Lung (tissue), 12 donors: Measurements from ENCODE around the gene CLDN16. TPM values are rescaled to one million over a fixed set of nuclear protein-coding genes. Genes with fewer than 3 reads are reported as not detected.

Experiments used
- ATAC-seq: fragments of 200-7000 bp; cut with Tn5 transposase; one replicate; pipeline ENCODE4 v1.9.1; 2020; ENCODE audit warnings: moderate number of reproducible peaks; ENCODE audit not compliant: insufficient read depth, low FRiP score
- DNase-seq, 3 donors: peaks; one replicate each; pipeline ENCODE4 v3.0.0-alpha.2; 2013 to 2017
- H3K27ac ChIP-seq, 2 donors: one replicate each; pipeline ENCODE4 v1.5.1; 2013; ENCODE audit warnings: mild to moderate bottlenecking in 2 of 2, moderate library complexity in 2 of 2, control low read depth in 1 of 2, inconsistent platforms in 1 of 2, low read depth in 1 of 2, low read length in 1 of 2
- H3K27me3 ChIP-seq, 3 donors: one replicate each; pipeline ENCODE4 v1.5.1; 2013; ENCODE audit warnings: low read length in 2 of 3; ENCODE audit not compliant: control insufficient read depth in 3 of 3, insufficient read depth in 3 of 3
- H3K36me3 ChIP-seq, 4 donors: one replicate each; pipeline ENCODE4 v1.5.1; 2013; ENCODE audit warnings: low read length in 4 of 4, mild to moderate bottlenecking in 1 of 4, moderate library complexity in 1 of 4; ENCODE audit not compliant: control insufficient read depth in 4 of 4, insufficient read depth in 4 of 4
- H3K4me1 ChIP-seq, 5 donors: one replicate each; pipeline ENCODE4 v1.5.1; 2013; ENCODE audit warnings: low read length in 5 of 5, mild to moderate bottlenecking in 2 of 5, moderate library complexity in 1 of 5; ENCODE audit not compliant: control insufficient read depth in 5 of 5, insufficient read depth in 5 of 5
- H3K4me3 ChIP-seq: one replicate; pipeline ENCODE4 v1.5.1; 2013; ENCODE audit warnings: mild to moderate bottlenecking, control low read depth, moderate library complexity
- H3K9ac ChIP-seq, 2 donors: one replicate each; pipeline ENCODE4 v1.5.1; 2013; ENCODE audit warnings: low read length in 2 of 2, control low read depth in 1 of 2; ENCODE audit not compliant: insufficient read depth in 1 of 2
- H3K9me3 ChIP-seq, 4 donors: one replicate each; pipeline ENCODE4 v1.5.1; 2013; ENCODE audit warnings: low read length in 3 of 4, mild to moderate bottlenecking in 1 of 4, moderate library complexity in 1 of 4; ENCODE audit not compliant: control insufficient read depth in 4 of 4, insufficient read depth in 3 of 4
- CTCF ChIP-seq: IDR thresholded peaks from 2 replicates; pipeline ENCODE4 v1.5.1; 2012; ENCODE audit warnings: mild to moderate bottlenecking; ENCODE audit errors: control extremely low read depth, extremely low read depth
- WGBS, 2 donors: extraction: QIAGEN DNeasy Blood & Tissue Kit; methylation state at CpG; one replicate each; pipeline ENCODE4 v1.1.7; 2013; 5-methylcytosine and 5-hydroxymethylcytosine counted together
- polyA plus RNA-seq, 2 donors: library from polyadenylated mRNA; stranded (reverse); fragments of 200-250 nt; gene quantifications; one replicate each; pipeline ENCODE4 v1.2.1, GENCODE V29; 2013
- total RNA-seq, 2 donors: library from RNA; depleted of rRNA in 1 of 2; stranded (reverse); fragments of >200 nt in 1 of 2; gene quantifications; one replicate each; pipeline ENCODE4 v1.2.1, GENCODE V29; 2014 to 2021
- donor health status: control.
- donor health status: control.
- donor health status: Bipolar disorder and iron deficiency.
- donor health status: healthy.
- donor health status: DM: yes; HTN: yes; CAD: no.

CLDN16 gene
- total and polyA plus RNA-seq, 4 donors = 0.16 to 2.0 (median 0.45) TPM

DNA sequence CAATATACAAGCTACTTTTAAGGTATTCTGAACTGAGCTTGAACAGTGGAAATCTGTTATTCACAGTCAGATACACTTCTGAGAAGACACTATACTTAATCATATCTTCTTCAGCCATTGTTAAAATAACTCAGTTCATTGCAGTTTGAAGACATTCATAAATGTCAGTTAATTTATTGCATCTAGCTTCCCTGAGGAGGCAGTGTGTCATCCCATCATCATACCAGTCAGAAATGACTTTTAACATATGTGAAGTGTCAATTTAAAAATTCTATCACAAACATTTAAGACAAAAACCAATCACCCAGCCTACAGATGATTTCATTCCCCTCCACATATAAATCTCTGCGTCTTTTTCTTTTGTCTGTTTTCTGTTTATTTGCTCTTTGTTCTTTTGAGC is 54.3 kb downstream of the CLDN16 start:
- WGBS, 2 donors = 93 to 95% methylated on average over 1 of the region's 1 CpG

DNA sequence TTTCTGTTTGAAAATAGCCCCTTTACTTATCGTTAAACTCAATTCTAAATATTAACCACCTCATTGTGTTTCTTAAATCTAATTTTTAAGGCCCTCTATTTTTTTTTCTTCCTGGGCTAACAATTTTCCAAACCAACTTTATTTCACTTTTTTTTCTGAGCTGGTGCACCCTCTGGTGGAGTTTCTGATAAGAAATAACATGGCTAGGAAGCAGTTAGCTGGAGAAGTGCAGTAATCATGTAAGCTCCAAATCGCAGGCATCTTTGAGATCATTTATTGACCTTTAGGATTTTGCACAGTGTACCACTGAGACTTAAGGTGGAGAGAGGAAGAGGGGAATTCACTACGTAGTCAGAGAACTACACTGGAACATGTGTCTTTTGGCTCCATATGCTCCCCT is 55.3 kb downstream of the CLDN16 start:
- H3K9ac ChIP-seq = no peak overlapping the region
- ATAC-seq (no peak), DNase-seq (no peak)
- no peaks in the 10 kb centered on the region for H3K9me3 ChIP-seq
- TF ChIP-seq CTCF = no peak
- peaks cover 0 to 3% (median 0%) of the 10 kb centered on the region in 5 donors for H3K4me1 ChIP-seq
- no peaks in the 10 kb centered on the region for H3K36me3 ChIP-seq
- H3K27ac ChIP-seq = no peak overlapping the region
- no peaks in the 10 kb centered on the region for H3K27me3 ChIP-seq
- 75 to 80% methylated on average over 3 of the region's 3 CpGs for WGBS, 2 donors
- no peak overlapping the region for H3K4me3 ChIP-seq

More for the DNA sequence above, 54.3 kb downstream of the CLDN16 start:
- no peak for ATAC-seq
- H3K36me3 ChIP-seq = no peaks in the 10 kb centered on the region
- H3K9ac ChIP-seq = no peak overlapping the region
- H3K4me3 ChIP-seq = no peak overlapping the region
- H3K4me1 ChIP-seq = peaks cover 0 to 3% (median 0%) of the 10 kb centered on the region in 5 donors
- no peak overlapping the region for H3K27ac ChIP-seq
- no peak for DNase-seq
- H3K9me3 ChIP-seq = no peaks in the 10 kb centered on the region
- TF ChIP-seq CTCF = no peak
- H3K27me3 ChIP-seq = no peaks in the 10 kb centered on the region

DNA sequence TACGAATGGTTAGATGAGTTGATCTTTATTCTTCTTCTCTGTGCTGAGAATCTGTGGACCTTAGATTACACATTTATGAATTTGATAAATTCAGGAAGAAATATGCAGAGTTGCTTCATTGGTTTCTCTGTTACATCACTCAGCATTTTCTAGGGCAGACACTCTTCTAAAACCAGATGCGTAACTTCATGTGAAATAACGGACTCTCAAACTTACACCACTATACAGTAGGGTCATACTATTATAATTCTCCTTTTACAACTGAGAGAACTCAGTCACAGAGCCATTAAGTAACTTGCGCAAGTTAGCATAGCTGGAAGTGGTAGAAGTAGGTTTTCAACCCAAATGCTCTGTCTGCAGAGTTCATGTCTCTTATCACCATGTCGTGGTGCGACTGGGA is 56.0 kb downstream of the CLDN16 start:
- Histone ChIP-seq H3K9me3 (no peaks in the 10 kb centered on the region), H3K9ac (no peak overlapping the region), H3K4me1 (peaks cover 0 to 3% (median 0%) of the 10 kb centered on the region in 5 donors), H3K4me3 (no peak overlapping the region), H3K36me3 (no peaks in the 10 kb centered on the region), H3K27me3 (no peaks in the 10 kb centered on the region), H3K27ac (no peak overlapping the region)
- ATAC-seq = no peak
- WGBS, 2 donors = 36 to 83% methylated on average over 6 of the region's 6 CpGs
- DNase-seq = no peak
- no peak for TF ChIP-seq CTCF

- Histone ChIP-seq H3K27ac (no peak overlapping the region), H3K27me3 (no peaks in the 10 kb centered on the region), H3K9me3 (no peaks in the 10 kb centered on the region), H3K9ac (no peak overlapping the region), H3K36me3 (no peaks in the 10 kb centered on the region), H3K4me1 (peaks cover 0 to 3% (median 0%) of the 10 kb centered on the region in 5 donors), H3K4me3 (no peak overlapping the region)
- no peak for TF ChIP-seq CTCF
- ATAC-seq = no peak
- WGBS, 2 donors = 95 to 97% methylated on average over 3 of the region's 3 CpGs
- DNase-seq = no peak
Measured at GRCh38 chr3:190444576-190445145, 56.7 kb downstream of the CLDN16 start.
